ENCODE measurements around the gene TPRN.

DNA sequence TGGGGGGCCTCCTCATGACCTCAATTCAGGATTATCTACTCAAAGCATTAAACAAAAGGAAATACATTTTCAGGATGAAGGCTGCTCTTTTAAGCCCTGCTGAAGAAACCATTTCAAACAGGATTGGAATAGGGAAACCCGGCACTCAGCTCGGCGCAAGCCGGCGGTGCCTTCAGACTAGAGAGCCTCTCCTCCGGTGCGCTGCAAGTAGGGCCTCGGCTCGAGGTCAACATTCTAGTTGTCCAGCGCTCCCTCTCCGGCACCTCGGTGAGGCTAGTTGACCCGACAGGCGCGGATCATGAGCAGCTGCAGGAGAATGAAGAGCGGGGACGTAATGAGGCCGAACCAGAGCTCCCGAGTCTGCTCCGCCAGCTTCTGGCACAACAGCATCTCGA is 4.2 kb upstream of the TPRN start:
- TF ChIP-seq, protein P1, sequence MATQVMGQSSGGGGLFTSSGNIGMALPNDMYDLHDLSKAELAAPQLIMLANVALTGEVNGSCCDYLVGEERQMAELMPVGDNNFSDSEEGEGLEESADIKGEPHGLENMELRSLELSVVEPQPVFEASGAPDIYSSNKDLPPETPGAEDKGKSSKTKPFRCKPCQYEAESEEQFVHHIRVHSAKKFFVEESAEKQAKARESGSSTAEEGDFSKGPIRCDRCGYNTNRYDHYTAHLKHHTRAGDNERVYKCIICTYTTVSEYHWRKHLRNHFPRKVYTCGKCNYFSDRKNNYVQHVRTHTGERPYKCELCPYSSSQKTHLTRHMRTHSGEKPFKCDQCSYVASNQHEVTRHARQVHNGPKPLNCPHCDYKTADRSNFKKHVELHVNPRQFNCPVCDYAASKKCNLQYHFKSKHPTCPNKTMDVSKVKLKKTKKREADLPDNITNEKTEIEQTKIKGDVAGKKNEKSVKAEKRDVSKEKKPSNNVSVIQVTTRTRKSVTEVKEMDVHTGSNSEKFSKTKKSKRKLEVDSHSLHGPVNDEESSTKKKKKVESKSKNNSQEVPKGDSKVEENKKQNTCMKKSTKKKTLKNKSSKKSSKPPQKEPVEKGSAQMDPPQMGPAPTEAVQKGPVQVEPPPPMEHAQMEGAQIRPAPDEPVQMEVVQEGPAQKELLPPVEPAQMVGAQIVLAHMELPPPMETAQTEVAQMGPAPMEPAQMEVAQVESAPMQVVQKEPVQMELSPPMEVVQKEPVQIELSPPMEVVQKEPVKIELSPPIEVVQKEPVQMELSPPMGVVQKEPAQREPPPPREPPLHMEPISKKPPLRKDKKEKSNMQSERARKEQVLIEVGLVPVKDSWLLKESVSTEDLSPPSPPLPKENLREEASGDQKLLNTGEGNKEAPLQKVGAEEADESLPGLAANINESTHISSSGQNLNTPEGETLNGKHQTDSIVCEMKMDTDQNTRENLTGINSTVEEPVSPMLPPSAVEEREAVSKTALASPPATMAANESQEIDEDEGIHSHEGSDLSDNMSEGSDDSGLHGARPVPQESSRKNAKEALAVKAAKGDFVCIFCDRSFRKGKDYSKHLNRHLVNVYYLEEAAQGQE (IDR thresholded peaks at IDR 0.05; ENCODE audit: insufficient read depth in 1 of 2, low read depth in 2 of 2, low read length in 2 of 2): no peak
- no peak for TF ChIP-seq POLR2AphosphoS5 (IDR thresholded peaks at IDR 0.05; ENCODE audit: low read depth, low read length)
- TF ChIP-seq TAF1 (IDR thresholded peaks at IDR 0.05; ENCODE audit: borderline replicate concordance, insufficient read depth, low read length): no peak
